GM13977 (cell line): ENCODE measurements around the gene ZSCAN16.

Source experiments
- DNase-seq: peaks from one replicate; pipeline ENCODE4 v3.0.0; 2012; ENCODE audit warnings: low spot score
- in situ Hi-C: fragments of 300-500 bp; cut with MboI; formaldehyde crosslinking; loops from one replicate; pipeline ENCODE4 v1.12.0; 2022; ENCODE audit warnings: low sequenced_read_pairs, low pct_unique_long_range_greater_than_20kb, mixed read lengths, inconsistent platforms; ENCODE audit not compliant: unreplicated experiment
- TF ChIP-seq, protein P1 (sequence below): IDR thresholded peaks from 2 replicates; pipeline ENCODE4 v1.5.1; 2012; ENCODE audit warnings: mild to moderate bottlenecking, control low read depth; ENCODE audit not compliant: insufficient read depth; ENCODE audit errors: extremely low read depth, missing control alignments

The ZSCAN16 gene

DNA sequence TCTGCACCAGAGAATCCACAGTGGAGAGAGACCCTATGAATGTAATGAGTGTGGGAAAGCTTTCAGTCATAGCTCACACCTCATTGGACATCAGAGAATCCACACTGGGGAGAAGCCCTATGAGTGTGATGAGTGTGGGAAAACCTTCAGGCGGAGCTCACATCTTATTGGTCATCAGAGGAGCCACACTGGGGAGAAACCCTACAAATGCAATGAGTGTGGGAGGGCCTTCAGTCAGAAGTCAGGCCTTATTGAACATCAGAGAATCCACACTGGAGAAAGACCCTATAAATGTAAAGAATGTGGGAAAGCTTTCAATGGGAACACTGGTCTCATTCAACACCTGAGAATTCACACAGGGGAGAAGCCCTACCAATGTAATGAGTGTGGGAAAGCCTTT lies 29.1 kb downstream of the ZSCAN16 start:
- in situ Hi-C loops: no loop called here
- TF ChIP-seq, protein P1, sequence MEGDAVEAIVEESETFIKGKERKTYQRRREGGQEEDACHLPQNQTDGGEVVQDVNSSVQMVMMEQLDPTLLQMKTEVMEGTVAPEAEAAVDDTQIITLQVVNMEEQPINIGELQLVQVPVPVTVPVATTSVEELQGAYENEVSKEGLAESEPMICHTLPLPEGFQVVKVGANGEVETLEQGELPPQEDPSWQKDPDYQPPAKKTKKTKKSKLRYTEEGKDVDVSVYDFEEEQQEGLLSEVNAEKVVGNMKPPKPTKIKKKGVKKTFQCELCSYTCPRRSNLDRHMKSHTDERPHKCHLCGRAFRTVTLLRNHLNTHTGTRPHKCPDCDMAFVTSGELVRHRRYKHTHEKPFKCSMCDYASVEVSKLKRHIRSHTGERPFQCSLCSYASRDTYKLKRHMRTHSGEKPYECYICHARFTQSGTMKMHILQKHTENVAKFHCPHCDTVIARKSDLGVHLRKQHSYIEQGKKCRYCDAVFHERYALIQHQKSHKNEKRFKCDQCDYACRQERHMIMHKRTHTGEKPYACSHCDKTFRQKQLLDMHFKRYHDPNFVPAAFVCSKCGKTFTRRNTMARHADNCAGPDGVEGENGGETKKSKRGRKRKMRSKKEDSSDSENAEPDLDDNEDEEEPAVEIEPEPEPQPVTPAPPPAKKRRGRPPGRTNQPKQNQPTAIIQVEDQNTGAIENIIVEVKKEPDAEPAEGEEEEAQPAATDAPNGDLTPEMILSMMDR: no peak
- DNase-seq: no peak

GRCh38 chr6:28154357-28154756 lies 29.9 kb downstream of the ZSCAN16 start:
- in situ Hi-C loops: no loop called here
- no peak for DNase-seq
- TF ChIP-seq, protein P1: no peak

DNA sequence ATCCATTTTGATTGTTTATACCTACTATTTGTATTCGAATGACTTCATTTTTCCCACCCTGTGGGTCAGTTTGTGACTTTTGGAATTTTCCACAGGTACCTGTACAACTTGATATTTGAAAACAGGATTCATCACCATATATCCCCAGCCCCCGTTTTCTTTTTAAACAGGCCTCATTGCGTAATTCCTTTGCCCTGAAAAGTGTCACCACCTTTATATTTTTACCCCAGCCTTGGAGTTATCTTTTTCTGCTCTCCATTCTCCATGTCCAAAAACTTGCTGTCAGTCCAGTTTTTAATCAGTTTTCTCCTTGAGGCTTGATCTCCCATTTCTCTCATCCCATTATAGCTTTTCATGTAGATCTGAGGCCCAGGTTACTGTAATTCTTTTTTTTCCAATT lies 33.9 kb downstream of the ZSCAN16 start:
- in situ Hi-C loops: no loop called here

GRCh38 chr6:28159029-28159607 lies 34.7 kb downstream of the ZSCAN16 start:
- DNase-seq: no peak
- TF ChIP-seq, protein P1: no peak
- in situ Hi-C loops: no loop called here

More for the DNA sequence above, 33.9 kb downstream of the ZSCAN16 start:
- TF ChIP-seq, protein P1: no peak
- no peak for DNase-seq

GRCh38 chr6:28160233-28160632 lies 35.8 kb downstream of the ZSCAN16 start:
- in situ Hi-C loops: no loop called here
- TF ChIP-seq, protein P1: no peak
- no peak for DNase-seq

DNA sequence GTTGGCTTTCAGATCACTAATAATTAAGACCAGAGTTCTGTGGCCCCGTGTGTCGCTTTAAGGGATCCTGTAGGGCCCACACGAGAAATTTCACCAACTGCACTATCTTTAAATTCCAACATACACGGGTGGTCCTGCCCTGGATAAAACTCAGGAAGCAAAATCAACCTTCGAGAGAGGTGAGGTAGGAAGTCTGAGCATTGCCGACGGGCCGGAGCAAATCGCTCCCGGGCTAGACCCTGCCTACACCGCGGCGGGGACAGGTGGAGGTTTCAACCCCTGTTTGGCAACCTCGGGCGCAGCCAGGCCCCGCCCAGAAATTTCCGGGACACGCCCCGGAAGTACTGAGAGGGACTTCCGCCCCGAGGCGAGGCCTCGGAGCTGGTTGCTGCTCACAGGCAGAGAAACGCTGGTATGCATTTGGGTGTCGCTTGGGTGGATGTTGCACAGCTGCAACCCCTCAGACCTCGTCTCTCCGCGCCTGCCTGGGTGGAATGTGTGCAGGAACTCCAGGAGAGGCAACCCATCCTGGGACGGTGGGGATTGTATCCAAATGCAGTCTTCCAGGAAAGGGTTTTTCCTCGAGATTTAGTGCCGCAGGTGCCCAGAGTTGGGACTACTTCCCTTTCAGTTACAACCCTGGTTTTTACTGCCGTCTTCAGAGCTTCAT lies 37.1 kb downstream of the ZSCAN16 start:
- TF ChIP-seq, protein P1: no peak
- peak; percentile 87 for DNase-seq
- in situ Hi-C loops: no loop called here
